ENCODE results near the gene ABCD3.

DNA sequence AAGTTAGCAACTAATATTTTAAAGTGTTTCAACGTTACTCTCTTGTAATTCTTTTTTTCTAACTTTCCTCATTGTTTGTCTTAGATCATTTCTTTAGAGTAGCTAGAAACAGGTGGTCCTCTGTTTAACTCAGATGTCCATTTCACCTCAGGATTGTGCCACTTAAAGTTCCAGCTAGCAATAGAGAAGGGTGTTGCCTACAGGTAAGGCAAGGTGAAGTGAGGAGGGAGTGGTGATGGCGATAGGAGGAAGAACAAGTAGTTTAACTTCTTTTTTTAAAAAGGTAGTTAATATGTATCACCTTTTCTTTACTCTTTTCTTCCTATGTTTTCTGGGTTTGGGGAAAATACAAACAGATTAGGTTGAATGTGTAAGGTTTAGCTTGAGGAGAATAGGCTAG lies 44.4 kb downstream of the ABCD3 start:
- TF ChIP-seq POLR2AphosphoS5 (IDR thresholded peaks at IDR 0.05) (no peak), CTCF (IDR thresholded peaks at IDR 0.05) (no peak)
